Measurements from ENCODE around the gene DHDH. TPM values are rescaled to one million over a fixed set of nuclear protein-coding genes. Genes with fewer than 3 reads are reported as not detected.
"Not testable (repeated sequence)": the region's sequence is repeated elsewhere in the genome, so short reads cannot be mapped to it uniquely, and the experiment has no call there.

DHDH gene
- total RNA-seq, 4 donors from 2014 or later: 0.57 TPM; not detected in 3

DNA sequence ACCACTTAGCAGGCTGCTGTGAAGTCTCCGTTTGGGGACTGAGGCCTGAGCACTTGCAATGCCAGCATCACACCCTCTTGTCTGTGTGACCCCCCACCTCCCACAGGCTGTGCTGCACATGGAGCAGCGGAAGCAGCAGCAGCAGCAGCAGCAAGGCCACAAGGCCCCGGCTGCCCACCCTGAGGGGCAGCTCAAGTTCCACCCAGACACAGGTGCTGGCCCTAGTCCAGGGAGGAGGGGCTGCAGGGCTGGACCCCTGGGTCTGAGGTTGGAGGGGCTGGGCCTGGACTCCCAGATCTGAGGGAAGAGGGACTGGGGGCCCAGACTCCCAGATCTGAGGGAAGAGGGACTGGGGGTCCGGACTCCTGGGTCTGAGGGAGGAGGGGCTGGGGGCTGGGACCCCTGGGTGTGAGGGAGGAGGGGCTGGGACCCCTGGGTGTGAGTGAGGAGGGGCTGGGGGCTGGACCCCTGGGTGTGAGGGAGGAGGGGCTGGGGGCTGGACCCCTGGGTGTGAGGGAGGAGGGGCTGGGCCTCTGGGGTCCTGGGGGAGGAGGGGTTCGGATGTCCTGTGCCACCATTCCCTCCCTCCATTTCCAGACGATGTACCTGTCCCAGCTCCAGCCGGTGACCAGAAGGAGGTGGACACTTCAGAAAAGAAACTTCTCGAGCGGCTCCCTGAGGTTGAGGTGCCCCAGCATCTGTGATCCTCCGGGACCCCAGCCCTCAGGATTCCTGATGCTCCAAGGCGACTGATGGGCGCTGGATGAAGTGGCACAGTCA, 11.6 kb upstream of the DHDH start:
- H3K4me3 ChIP-seq: no peak overlapping the region
- intact Hi-C loops (cut with DNase I): no loop called here
- peaks cover 3 to 7% (median 4%) of the 10 kb centered on the region in 4 donors for H3K4me1 ChIP-seq
- H3K9me3 ChIP-seq: no peaks in the 10 kb centered on the region
- no peak for DNase-seq (ENCODE audit: extremely low spot score)
- TF ChIP-seq, protein P1, sequence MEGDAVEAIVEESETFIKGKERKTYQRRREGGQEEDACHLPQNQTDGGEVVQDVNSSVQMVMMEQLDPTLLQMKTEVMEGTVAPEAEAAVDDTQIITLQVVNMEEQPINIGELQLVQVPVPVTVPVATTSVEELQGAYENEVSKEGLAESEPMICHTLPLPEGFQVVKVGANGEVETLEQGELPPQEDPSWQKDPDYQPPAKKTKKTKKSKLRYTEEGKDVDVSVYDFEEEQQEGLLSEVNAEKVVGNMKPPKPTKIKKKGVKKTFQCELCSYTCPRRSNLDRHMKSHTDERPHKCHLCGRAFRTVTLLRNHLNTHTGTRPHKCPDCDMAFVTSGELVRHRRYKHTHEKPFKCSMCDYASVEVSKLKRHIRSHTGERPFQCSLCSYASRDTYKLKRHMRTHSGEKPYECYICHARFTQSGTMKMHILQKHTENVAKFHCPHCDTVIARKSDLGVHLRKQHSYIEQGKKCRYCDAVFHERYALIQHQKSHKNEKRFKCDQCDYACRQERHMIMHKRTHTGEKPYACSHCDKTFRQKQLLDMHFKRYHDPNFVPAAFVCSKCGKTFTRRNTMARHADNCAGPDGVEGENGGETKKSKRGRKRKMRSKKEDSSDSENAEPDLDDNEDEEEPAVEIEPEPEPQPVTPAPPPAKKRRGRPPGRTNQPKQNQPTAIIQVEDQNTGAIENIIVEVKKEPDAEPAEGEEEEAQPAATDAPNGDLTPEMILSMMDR (IDR thresholded peaks at IDR 0.05): no peak
- TF ChIP-seq EP300 (IDR thresholded peaks at IDR 0.05) (no peak), POLR2A (IDR thresholded peaks at IDR 0.05; ENCODE audit: low read depth) (no peak), POLR2AphosphoS5 (IDR thresholded peaks at IDR 0.05) (no peak)
- peaks cover 24 to 67% (median 60%) of the 10 kb centered on the region in 4 donors for H3K36me3 ChIP-seq
- H3K27ac ChIP-seq (replicated peaks in 1 of 4): no peak overlapping the region
- 85% methylated on average over 8 of the region's 12 CpGs for WGBS
- no peaks in the 10 kb centered on the region for H3K27me3 ChIP-seq

DNA sequence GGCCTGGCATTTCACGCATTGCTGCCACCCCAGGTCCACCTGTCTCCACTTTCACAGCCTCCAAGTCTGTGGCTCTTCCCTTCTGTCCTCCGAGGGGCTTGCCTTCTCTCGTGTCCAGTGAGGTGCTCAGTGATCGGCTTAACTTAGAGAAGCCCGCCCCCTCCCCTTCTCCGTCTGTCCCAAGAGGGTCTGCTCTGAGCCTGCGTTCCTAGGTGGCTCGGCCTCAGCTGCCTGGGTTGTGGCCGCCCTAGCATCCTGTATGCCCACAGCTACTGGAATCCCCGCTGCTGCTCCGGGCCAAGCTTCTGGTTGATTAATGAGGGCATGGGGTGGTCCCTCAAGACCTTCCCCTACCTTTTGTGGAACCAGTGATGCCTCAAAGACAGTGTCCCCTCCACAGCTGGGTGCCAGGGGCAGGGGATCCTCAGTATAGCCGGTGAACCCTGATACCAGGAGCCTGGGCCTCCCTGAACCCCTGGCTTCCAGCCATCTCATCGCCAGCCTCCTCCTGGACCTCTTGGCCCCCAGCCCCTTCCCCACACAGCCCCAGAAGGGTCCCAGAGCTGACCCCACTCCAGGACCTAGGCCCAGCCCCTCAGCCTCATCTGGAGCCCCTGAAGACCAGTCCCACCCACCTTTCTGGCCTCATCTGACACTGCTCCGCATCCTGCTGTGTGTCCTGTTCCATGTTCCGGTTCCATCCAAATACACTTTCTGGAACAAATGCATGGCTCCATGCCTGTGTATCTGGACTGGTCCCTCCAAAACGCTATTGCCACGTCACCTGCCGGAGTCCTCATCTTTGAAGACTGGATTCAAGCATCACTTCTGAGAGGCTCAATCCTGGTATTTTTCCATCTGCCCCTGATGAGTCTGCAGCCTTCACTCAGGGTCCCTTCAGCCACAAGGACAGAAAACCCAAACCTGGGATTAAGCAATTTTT, 10.7 kb upstream of the DHDH start:
- H3K27ac ChIP-seq (replicated peaks in 1 of 4): no peak overlapping the region
- H3K36me3 ChIP-seq: peaks cover 24 to 58% (median 52%) of the 10 kb centered on the region in 4 donors
- WGBS: 85% methylated on average over 18 of the region's 18 CpGs
- no peaks in the 10 kb centered on the region for H3K9me3 ChIP-seq
- TF ChIP-seq EP300 (IDR thresholded peaks at IDR 0.05): no peak
- TF ChIP-seq POLR2AphosphoS5 (IDR thresholded peaks at IDR 0.05): no peak
- TF ChIP-seq POLR2A (IDR thresholded peaks at IDR 0.05; ENCODE audit: low read depth): no peak
- no peak overlapping the region for H3K4me3 ChIP-seq
- intact Hi-C loops (cut with DNase I): no loop called here
- no peak for DNase-seq (ENCODE audit: extremely low spot score)
- H3K4me1 ChIP-seq: peaks cover 7 to 13% (median 11%) of the 10 kb centered on the region in 4 donors
- H3K27me3 ChIP-seq: no peaks in the 10 kb centered on the region

DNA sequence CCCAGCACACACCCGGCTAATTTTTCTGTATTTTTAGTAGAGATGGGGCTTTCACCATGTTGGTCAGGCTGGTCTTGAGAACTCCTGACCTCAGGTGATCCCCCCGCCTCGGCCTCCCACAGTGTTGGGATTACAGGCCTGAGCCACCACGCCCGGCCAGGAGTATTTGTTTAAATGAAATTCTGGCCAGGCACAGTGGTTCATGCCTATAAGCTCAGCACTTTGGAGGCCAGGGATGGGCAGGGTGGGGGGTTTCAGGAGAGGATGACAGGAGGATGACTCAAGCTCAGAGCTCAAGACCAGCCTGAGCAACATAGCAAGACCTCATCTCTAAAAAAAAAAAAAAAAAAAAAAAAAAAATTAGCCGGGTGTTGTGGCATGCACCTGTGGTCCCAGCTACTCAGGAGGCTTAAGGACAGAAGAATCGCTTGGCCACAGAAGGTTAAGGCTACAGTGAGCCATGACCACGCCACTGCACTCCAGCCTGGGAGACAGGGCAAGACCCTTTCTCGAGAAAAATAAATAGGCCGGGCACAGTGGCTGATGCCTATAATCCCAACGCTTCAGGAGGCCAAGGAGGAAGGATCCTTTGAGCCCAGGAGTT, 8.2 kb upstream of the DHDH start:
- WGBS: 80% methylated on average over 11 of the region's 11 CpGs

DNA sequence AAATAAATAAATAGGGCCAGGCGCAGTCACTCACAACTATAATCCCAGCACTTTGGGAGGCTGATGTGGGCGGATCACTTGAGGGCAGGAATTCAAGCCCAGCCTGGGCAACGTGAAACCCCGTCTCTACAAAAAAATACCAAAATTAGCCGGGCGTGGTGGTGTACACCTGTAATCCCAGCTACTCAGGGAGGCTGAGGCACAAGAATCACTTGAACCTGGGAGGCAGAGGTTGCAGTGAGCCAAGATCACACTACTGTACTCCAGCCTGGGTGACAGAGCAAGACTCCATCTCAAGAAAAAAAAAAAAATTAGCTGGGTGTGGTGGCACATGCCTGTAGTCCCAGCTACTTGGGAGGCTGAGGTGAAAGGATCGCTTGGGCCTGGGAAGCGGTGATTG, 7.6 kb upstream of the DHDH start:
- intact Hi-C loops (cut with DNase I): not testable (repeated sequence)

More for the DNA sequence above, 8.2 kb upstream of the DHDH start:
- Histone ChIP-seq H3K27ac (replicated peaks in 1 of 4) (peak overlapping the region in 1 of 4 donors; percentile 42), H3K9me3 (no peaks in the 10 kb centered on the region), H3K27me3 (no peaks in the 10 kb centered on the region), H3K36me3 (peaks cover 21 to 35% (median 27%) of the 10 kb centered on the region in 4 donors), H3K4me3 (no peak overlapping the region), H3K4me1 (peaks cover 7 to 13% (median 11%) of the 10 kb centered on the region in 4 donors)
- TF ChIP-seq POLR2A (IDR thresholded peaks at IDR 0.05; ENCODE audit: low read depth) (no peak), POLR2AphosphoS5 (IDR thresholded peaks at IDR 0.05) (no peak), EP300 (IDR thresholded peaks at IDR 0.05) (no peak)
- TF ChIP-seq, protein P1 (IDR thresholded peaks at IDR 0.05): no peak
- no peak for DNase-seq (ENCODE audit: extremely low spot score)
- intact Hi-C loops (cut with DNase I): no loop called here

DNA sequence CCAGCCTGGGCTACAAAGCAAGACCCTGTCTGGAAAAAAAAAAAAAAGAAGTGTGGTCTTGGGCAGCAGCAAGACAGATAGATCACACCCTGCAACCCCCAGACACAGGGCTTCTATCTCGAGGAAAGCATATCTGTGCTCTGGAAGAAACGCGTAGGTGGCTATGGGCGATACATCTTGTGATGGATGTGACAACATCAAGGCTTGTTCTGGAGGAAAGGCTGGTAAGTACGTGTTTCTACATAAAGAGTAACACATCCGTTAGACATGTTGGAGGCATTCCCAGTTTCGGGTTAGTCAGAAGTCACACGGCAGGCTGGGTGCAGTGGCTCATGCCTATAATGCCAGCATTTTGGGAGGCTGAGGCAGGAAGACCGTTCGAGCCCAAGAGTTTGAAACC, 6.6 kb upstream of the DHDH start:
- no peaks in the 10 kb centered on the region for H3K9me3 ChIP-seq
- TF ChIP-seq, protein P1 (IDR thresholded peaks at IDR 0.05): no peak
- peak; percentile 78 to 84 for TF ChIP-seq POLR2AphosphoS5 (IDR thresholded peaks at IDR 0.05)
- no peak for TF ChIP-seq EP300 (IDR thresholded peaks at IDR 0.05)
- TF ChIP-seq POLR2A (IDR thresholded peaks at IDR 0.05; ENCODE audit: low read depth): no peak
- H3K27me3 ChIP-seq: no peaks in the 10 kb centered on the region
- H3K27ac ChIP-seq (replicated peaks in 1 of 4): peak overlapping the region in 2 of 4 donors; percentile 5 to 38
- intact Hi-C loops (cut with DNase I): no loop called here
- H3K36me3 ChIP-seq: peaks cover 10 to 20% (median 11%) of the 10 kb centered on the region in 4 donors
- H3K4me1 ChIP-seq: peaks cover 7 to 13% (median 11%) of the 10 kb centered on the region in 4 donors
- 9% methylated on average over 10 of the region's 10 CpGs for WGBS
- no peak overlapping the region for H3K4me3 ChIP-seq
- no peak for DNase-seq (ENCODE audit: extremely low spot score)

More for the DNA sequence above, 7.6 kb upstream of the DHDH start:
- H3K27me3 ChIP-seq; H3K4me3 ChIP-seq; DNase-seq (ENCODE audit: extremely low spot score); H3K9me3 ChIP-seq: not testable (repeated sequence)
- 88% methylated on average over 8 of the region's 8 CpGs for WGBS
- Histone ChIP-seq H3K27ac (replicated peaks in 1 of 4) (peak overlapping the region in 1 of 4 donors; percentile 33), H3K4me1 (peaks cover 7 to 13% (median 11%) of the 10 kb centered on the region in 4 donors), H3K36me3 (peaks cover 16 to 30% (median 21%) of the 10 kb centered on the region in 4 donors)

DNA sequence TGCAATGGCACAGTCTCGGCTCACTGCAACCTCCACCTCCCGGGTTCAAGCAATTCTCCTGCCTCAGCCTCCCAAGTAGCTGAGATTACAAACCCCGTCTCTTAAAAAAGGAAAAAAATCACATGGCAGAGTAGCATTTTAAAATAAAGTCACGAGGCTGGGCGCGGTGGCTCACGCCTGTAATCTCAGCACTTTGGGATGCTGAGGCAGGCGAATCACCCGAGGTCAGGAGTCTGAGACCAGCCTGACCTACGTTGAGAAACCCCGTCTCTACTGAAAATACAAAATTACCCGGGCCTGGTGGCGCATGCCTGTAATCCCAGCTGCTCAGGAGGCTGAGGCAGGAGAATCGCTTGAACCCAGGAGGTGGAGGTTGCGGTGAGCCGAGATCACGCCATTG, 5.8 kb upstream of the DHDH start:
- 92% methylated on average over 17 of the region's 17 CpGs for WGBS

More for the DNA sequence above, 5.8 kb upstream of the DHDH start:
- DNase-seq (ENCODE audit: extremely low spot score); H3K27me3 ChIP-seq; H3K4me3 ChIP-seq; H3K9me3 ChIP-seq; intact Hi-C loops (cut with DNase I); H3K27ac ChIP-seq (replicated peaks in 1 of 4): not testable (repeated sequence)
- Histone ChIP-seq H3K36me3 (peaks cover 4 to 12% (median 5%) of the 10 kb centered on the region in 4 donors), H3K4me1 (peaks cover 7 to 13% (median 11%) of the 10 kb centered on the region in 4 donors)

Measured in esophagus muscularis mucosa (tissue), 4 donors.